ENCODE data around the gene PRXL2B. TPM values are rescaled to one million over a fixed set of nuclear protein-coding genes. Genes with fewer than 3 reads are reported as not detected.
"Not testable (repeated sequence)": the region's sequence is repeated elsewhere in the genome, so short reads cannot be mapped to it uniquely, and the experiment has no call there.

Gene PRXL2B
- total and polyA plus RNA-seq, 2 donors (not counting 1 experiment from before 2014, with no cell fraction given): 11.7 to 13.8 TPM

DNA sequence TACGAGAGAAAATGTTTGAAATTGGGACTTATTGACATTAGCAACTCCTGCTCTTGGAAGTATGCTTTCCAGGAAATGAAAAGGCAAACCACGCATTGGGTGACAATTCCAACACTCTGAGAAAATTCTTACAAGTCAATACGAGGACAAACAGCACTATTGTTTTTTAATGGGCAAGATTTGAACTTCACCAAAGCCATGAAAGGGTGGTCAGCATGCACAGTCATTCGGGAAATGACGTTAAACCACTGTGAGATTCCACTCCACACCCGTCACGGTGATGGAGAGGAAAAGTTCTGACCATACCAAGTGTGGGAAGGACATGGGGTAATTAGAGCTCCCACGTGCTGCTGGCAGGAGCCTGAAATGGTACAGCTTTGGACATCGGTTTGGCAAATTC is 12.2 kb upstream of the PRXL2B start:
- H3K4me2 ChIP-seq (ENCODE audit: extremely low read depth, insufficient read depth, low read length): no peak overlapping the region
- H4K20me1 ChIP-seq (ENCODE audit: control insufficient read depth, extremely low read depth, insufficient read depth, low read length): no peaks in the 10 kb centered on the region
- no peaks in the 10 kb centered on the region for H3K9me3 ChIP-seq (ENCODE audit: control insufficient read depth, insufficient read depth, low read depth, low read length)
- H3K27ac ChIP-seq (ENCODE audit: insufficient read depth, low read length): no peak overlapping the region
- no peaks in the 10 kb centered on the region for H3K36me3 ChIP-seq (ENCODE audit: control insufficient read depth, insufficient read depth, low read length)
- peaks cover 6% of the 10 kb centered on the region for H3K27me3 ChIP-seq (ENCODE audit: control insufficient read depth, insufficient read depth, low read length)
- DNase-seq (ENCODE audit: low read depth in 2 of 2): peak in 1 of 2 donors; percentile 9
- TF ChIP-seq CTCF (conservative IDR thresholded peaks at IDR 0.05 in 1 of 2, IDR thresholded peaks at IDR 0.05 in 1 of 2; ENCODE audit: low read depth in 1 of 2, low read length in 2 of 2): no peak
- TF ChIP-seq EZH2 (IDR thresholded peaks at IDR 0.05; ENCODE audit: low read length, missing control alignments): no peak
- peaks cover 2% of the 10 kb centered on the region for H3K4me1 ChIP-seq (ENCODE audit: control insufficient read depth, extremely low read depth, insufficient read depth, low read length)
- no peak overlapping the region for H3K4me3 ChIP-seq (replicated peaks in 1 of 4; ENCODE audit: control extremely low read depth in 1 of 4, insufficient read depth in 1 of 4, low read depth in 3 of 4, low read length in 4 of 4)
- no peak overlapping the region for H2AFZ ChIP-seq (ENCODE audit: low read length)
- H3K79me2 ChIP-seq (ENCODE audit: control insufficient read depth, insufficient read depth, low read length): no peaks in the 10 kb centered on the region
- no peak overlapping the region for H3K9ac ChIP-seq (ENCODE audit: insufficient read depth, low read length)

DNA sequence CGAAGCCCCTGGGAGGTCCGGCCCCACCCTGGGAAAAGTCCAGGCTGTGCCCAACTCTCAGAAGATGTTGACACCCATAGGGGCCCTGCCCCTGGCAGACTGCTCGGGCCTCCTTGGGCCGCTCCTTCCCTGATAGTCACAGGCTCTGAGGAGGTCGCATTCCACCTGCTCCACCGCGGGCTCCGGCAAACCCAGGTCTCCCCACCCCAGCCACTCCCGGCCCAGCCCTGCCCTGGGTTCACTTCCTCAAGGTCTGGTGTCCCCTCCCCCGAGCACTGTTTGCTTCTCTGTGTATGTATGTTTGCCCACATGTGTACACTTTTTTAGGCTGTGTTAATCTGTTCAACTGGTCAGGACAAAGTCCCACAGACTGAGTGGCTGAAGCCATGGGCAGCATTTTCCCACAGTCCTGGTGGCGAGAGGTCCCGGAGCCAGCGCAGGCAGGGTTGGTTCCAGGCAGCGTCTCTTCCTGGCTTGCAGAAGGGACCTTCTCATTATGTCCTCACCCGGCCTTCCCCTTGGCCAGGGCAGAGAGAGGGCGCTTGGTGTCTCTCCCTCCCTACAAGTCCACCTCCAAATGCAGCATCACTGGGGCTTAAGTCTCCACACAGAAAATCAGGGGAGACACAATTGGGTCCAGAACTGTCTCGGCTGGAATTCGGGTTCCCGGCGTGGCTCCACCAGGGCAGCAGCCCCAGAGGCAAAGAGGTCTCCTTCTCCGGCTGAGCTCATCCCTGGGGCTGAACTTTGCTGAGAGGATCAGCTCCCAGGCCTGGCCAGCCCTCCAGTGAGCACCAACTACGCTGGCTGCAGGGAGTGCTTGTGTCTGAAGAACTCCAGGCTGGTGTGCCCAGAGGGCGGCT is 10.5 kb upstream of the PRXL2B start:
- Histone ChIP-seq H3K9ac (ENCODE audit: insufficient read depth, low read length) (no peak overlapping the region), H2AFZ (ENCODE audit: low read length) (no peak overlapping the region), H3K36me3 (ENCODE audit: control insufficient read depth, insufficient read depth, low read length) (no peaks in the 10 kb centered on the region), H3K4me3 (replicated peaks in 1 of 4; ENCODE audit: control extremely low read depth in 1 of 4, insufficient read depth in 1 of 4, low read depth in 3 of 4, low read length in 4 of 4) (no peak overlapping the region), H3K4me1 (ENCODE audit: control insufficient read depth, extremely low read depth, insufficient read depth, low read length) (peaks cover 2% of the 10 kb centered on the region), H3K27me3 (ENCODE audit: control insufficient read depth, insufficient read depth, low read length) (peaks cover 6% of the 10 kb centered on the region), H3K27ac (ENCODE audit: insufficient read depth, low read length) (no peak overlapping the region), H3K79me2 (ENCODE audit: control insufficient read depth, insufficient read depth, low read length) (no peaks in the 10 kb centered on the region), H3K9me3 (ENCODE audit: control insufficient read depth, insufficient read depth, low read depth, low read length) (no peaks in the 10 kb centered on the region), H3K4me2 (ENCODE audit: extremely low read depth, insufficient read depth, low read length) (no peak overlapping the region), H4K20me1 (ENCODE audit: control insufficient read depth, extremely low read depth, insufficient read depth, low read length) (no peaks in the 10 kb centered on the region)
- no peak for TF ChIP-seq CTCF (conservative IDR thresholded peaks at IDR 0.05 in 1 of 2, IDR thresholded peaks at IDR 0.05 in 1 of 2; ENCODE audit: low read depth in 1 of 2, low read length in 2 of 2)
- TF ChIP-seq EZH2 (IDR thresholded peaks at IDR 0.05; ENCODE audit: low read length, missing control alignments): no peak
- no peak for DNase-seq (ENCODE audit: low read depth in 2 of 2)

DNA sequence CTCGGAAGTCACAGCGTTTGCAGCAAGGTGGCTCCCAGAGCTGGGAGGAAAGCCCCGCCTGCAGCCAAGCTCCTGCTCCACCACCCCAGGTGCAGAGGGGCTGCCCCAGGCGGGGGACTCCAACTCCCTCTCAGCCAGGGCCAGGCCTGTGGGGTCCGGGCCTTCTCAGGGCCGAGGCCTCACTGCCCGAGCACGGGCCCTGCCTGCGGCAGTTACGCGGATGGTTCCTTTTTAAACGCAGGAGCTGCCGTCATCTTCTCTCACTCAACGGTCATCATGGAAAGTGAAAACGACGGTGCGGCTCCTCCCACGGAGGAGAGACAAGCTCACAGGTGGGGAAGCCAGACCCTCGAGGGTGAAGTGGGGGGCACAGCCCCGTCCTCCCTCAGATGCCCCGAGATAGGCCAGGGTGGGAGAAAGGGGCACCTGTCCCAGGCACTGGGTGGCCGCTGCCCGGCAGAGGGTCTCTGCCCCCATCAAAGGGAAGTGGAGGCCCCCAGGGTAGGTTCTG is 9.0 kb upstream of the PRXL2B start:
- not testable (repeated sequence) for DNase-seq (ENCODE audit: low read depth in 2 of 2); H2AFZ ChIP-seq (ENCODE audit: low read length); H3K27me3 ChIP-seq (ENCODE audit: control insufficient read depth, insufficient read depth, low read length); H3K9ac ChIP-seq (ENCODE audit: insufficient read depth, low read length); H3K9me3 ChIP-seq (ENCODE audit: control insufficient read depth, insufficient read depth, low read depth, low read length); H3K36me3 ChIP-seq (ENCODE audit: control insufficient read depth, insufficient read depth, low read length); H4K20me1 ChIP-seq (ENCODE audit: control insufficient read depth, extremely low read depth, insufficient read depth, low read length); H3K79me2 ChIP-seq (ENCODE audit: control insufficient read depth, insufficient read depth, low read length); H3K4me1 ChIP-seq (ENCODE audit: control insufficient read depth, extremely low read depth, insufficient read depth, low read length); H3K4me2 ChIP-seq (ENCODE audit: extremely low read depth, insufficient read depth, low read length); H3K27ac ChIP-seq (ENCODE audit: insufficient read depth, low read length); H3K4me3 ChIP-seq (replicated peaks in 1 of 4; ENCODE audit: control extremely low read depth in 1 of 4, insufficient read depth in 1 of 4, low read depth in 3 of 4, low read length in 4 of 4)
